Panc1 (cell line): ENCODE measurements around the gene SCN8A. TPM values are rescaled to one million over a fixed set of nuclear protein-coding genes. Genes with fewer than 3 reads are reported as not detected.

ENCODE experiments used
- ATAC-seq: fragments of 200-7000 bp; cut with Tn5 transposase; 2 replicates; pipeline ENCODE4 v1.9.1; 2020; ENCODE audit warnings: mild to moderate bottlenecking, moderate library complexity
- BruUV-seq: library from RNA; stranded (reverse); fragments of 400-500 nt; replicated peaks from 2 replicates; lab custom pipeline; 2021; lab: Mats Ljungman, UMichigan
- CTCF ChIA-PET: fragments of 300-600 bp; sonication (Branson Sonifier 250); formaldehyde crosslinking; loops from one replicate; lab custom pipeline; 2022; ENCODE audit warnings: antibody characterized with exemption; lab: Charles Lee
- POLR2A ChIA-PET: fragments of 300-600 bp; sonication (Branson Sonifier 250); formaldehyde crosslinking; loops from one replicate; lab custom pipeline; 2022; ENCODE audit warnings: antibody characterized with exemption; lab: Charles Lee
- DNase-seq: peaks from one replicate; pipeline ENCODE4 v3.0.0-alpha.2; 2010; ENCODE audit warnings: low read depth, low spot score
- H3K27ac ChIP-seq: 2 replicates; pipeline ENCODE4 v1.5.1; 2011; ENCODE audit warnings: mild to moderate bottlenecking, low read length, inconsistent platforms
- H3K27me3 ChIP-seq: fragments of 200-500 bp; sonication (Bioruptor generic); 2 replicates; pipeline ENCODE4 v1.6.0; 2014; ENCODE audit warnings: low read length, inconsistent platforms; ENCODE audit not compliant: control insufficient read depth, insufficient read depth
- H3K36me3 ChIP-seq: fragments of 200-500 bp; sonication (Bioruptor generic); 2 replicates; pipeline ENCODE4 v1.5.1; 2014; ENCODE audit warnings: inconsistent platforms, mild to moderate bottlenecking, low read length, moderate library complexity; ENCODE audit not compliant: control insufficient read depth, insufficient read depth
- H3K4me1 ChIP-seq: 2 replicates; pipeline ENCODE4 v1.5.1; 2011; ENCODE audit warnings: inconsistent platforms, mild to moderate bottlenecking, low read length, moderate library complexity; ENCODE audit not compliant: control insufficient read depth, insufficient read depth
- H3K4me3 ChIP-seq, 2 experiments: 2 replicates each; pipeline ENCODE4 v1.5.1; 2011 to 2012; ENCODE audit warnings: low read depth in 2 of 2, low read length in 2 of 2, mild to moderate bottlenecking in 2 of 2, inconsistent platforms in 1 of 2, moderate library complexity in 1 of 2
- H3K9me3 ChIP-seq: fragments of 200-500 bp; sonication (Bioruptor generic); 2 replicates; pipeline ENCODE4 v1.5.1; 2014; ENCODE audit warnings: low read depth, mild to moderate bottlenecking, inconsistent platforms, low read length, moderate library complexity; ENCODE audit not compliant: control insufficient read depth, insufficient read depth
- POLR2AphosphoS5 ChIP-seq: IDR thresholded peaks from 2 replicates; pipeline ENCODE4 v1.6.1; 2012; ENCODE audit warnings: mild to moderate bottlenecking, low read depth, low read length, moderate library complexity
- SIN3A ChIP-seq: IDR thresholded peaks from 2 replicates; pipeline ENCODE4 v1.6.1; 2012; ENCODE audit warnings: low read depth, mild to moderate bottlenecking, low read length, moderate library complexity, borderline replicate concordance; ENCODE audit not compliant: insufficient read depth
- TCF7L2 ChIP-seq: IDR thresholded peaks from 2 replicates; pipeline ENCODE4 v1.6.1; 2011; ENCODE audit warnings: mild to moderate bottlenecking, low read depth, low read length, inconsistent platforms
- in situ Hi-C: cut with HindIII; loops from 2 replicates; pipeline ENCODE4 v1.10.0; 2016; ENCODE audit warnings: low sequenced_read_pairs, low pct_unique_long_range_greater_than_20kb
- intact Hi-C: fragments of 100-400 bp; cut with micrococcal nuclease; formaldehyde crosslinking; loops from one replicate; pipeline ENCODE4 v1.10.0; 2022; ENCODE audit not compliant: unreplicated experiment
- total RNA-seq: library from RNA; stranded (reverse); gene quantifications from one replicate; pipeline ENCODE4 v1.2.1, GENCODE V29; 2021; ENCODE audit not compliant: unreplicated experiment
- TF ChIP-seq, protein P1 (sequence below): fragments of 450-650 bp; IDR thresholded peaks from 2 replicates; pipeline ENCODE4 v1.5.1; 2017; ENCODE audit warnings: mild to moderate bottlenecking
- TF ChIP-seq, protein P2 (sequence below), 2 experiments: IDR thresholded peaks; 2 replicates each; pipeline ENCODE4 v1.6.1; 2011 to 2012; ENCODE audit warnings: low read depth in 2 of 2, control low read depth in 1 of 2, low read length in 1 of 2, mild to moderate bottlenecking in 1 of 2, moderate library complexity in 1 of 2; ENCODE audit not compliant: insufficient read depth in 1 of 2

Gene SCN8A
- total RNA-seq, 1 experiment from 2014 or later = 8.6 TPM

DNA sequence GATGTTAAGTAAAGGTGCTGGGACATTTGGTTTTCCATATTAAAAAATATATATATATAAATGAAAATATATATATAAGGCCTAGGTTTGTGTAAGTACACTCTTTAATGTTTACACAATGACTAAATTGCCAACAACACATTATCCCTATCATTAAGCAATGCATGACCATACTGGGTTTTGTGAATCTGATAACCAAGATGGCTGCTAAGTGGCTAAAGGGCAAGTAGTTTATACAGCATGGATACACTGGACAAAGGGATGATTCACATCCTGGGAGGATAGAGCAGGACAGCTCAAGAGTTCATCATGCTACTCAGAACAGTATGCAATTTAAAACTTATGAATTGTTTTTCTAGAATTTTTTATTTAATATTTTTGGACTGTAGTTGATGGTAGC, 168.1 kb downstream of the SCN8A start:
- no TSS peak for BruUV-seq
- H3K27me3 ChIP-seq = no peaks in the 10 kb centered on the region
- H3K4me3 ChIP-seq = no peak overlapping the region
- ATAC-seq (no peak), DNase-seq (no peak)
- POLR2A ChIA-PET = no interaction called here
- in situ Hi-C loops = no loop called here
- no peaks in the 10 kb centered on the region for H3K4me1 ChIP-seq
- TF ChIP-seq, protein P1, sequence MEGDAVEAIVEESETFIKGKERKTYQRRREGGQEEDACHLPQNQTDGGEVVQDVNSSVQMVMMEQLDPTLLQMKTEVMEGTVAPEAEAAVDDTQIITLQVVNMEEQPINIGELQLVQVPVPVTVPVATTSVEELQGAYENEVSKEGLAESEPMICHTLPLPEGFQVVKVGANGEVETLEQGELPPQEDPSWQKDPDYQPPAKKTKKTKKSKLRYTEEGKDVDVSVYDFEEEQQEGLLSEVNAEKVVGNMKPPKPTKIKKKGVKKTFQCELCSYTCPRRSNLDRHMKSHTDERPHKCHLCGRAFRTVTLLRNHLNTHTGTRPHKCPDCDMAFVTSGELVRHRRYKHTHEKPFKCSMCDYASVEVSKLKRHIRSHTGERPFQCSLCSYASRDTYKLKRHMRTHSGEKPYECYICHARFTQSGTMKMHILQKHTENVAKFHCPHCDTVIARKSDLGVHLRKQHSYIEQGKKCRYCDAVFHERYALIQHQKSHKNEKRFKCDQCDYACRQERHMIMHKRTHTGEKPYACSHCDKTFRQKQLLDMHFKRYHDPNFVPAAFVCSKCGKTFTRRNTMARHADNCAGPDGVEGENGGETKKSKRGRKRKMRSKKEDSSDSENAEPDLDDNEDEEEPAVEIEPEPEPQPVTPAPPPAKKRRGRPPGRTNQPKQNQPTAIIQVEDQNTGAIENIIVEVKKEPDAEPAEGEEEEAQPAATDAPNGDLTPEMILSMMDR = no peak
- TF ChIP-seq, protein P2, sequence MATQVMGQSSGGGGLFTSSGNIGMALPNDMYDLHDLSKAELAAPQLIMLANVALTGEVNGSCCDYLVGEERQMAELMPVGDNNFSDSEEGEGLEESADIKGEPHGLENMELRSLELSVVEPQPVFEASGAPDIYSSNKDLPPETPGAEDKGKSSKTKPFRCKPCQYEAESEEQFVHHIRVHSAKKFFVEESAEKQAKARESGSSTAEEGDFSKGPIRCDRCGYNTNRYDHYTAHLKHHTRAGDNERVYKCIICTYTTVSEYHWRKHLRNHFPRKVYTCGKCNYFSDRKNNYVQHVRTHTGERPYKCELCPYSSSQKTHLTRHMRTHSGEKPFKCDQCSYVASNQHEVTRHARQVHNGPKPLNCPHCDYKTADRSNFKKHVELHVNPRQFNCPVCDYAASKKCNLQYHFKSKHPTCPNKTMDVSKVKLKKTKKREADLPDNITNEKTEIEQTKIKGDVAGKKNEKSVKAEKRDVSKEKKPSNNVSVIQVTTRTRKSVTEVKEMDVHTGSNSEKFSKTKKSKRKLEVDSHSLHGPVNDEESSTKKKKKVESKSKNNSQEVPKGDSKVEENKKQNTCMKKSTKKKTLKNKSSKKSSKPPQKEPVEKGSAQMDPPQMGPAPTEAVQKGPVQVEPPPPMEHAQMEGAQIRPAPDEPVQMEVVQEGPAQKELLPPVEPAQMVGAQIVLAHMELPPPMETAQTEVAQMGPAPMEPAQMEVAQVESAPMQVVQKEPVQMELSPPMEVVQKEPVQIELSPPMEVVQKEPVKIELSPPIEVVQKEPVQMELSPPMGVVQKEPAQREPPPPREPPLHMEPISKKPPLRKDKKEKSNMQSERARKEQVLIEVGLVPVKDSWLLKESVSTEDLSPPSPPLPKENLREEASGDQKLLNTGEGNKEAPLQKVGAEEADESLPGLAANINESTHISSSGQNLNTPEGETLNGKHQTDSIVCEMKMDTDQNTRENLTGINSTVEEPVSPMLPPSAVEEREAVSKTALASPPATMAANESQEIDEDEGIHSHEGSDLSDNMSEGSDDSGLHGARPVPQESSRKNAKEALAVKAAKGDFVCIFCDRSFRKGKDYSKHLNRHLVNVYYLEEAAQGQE (IDR thresholded peaks at IDR 0.05; ENCODE audit: insufficient read depth in 1 of 2, low read depth in 2 of 2, low read length in 1 of 2) = no peak
- no peak for TF ChIP-seq POLR2AphosphoS5
- TF ChIP-seq TCF7L2 = no peak
- H3K9me3 ChIP-seq = no peaks in the 10 kb centered on the region
- CTCF ChIA-PET = no interaction called here
- intact Hi-C loops = no loop called here
- H3K27ac ChIP-seq = no peak overlapping the region
- H3K36me3 ChIP-seq = no peaks in the 10 kb centered on the region

DNA sequence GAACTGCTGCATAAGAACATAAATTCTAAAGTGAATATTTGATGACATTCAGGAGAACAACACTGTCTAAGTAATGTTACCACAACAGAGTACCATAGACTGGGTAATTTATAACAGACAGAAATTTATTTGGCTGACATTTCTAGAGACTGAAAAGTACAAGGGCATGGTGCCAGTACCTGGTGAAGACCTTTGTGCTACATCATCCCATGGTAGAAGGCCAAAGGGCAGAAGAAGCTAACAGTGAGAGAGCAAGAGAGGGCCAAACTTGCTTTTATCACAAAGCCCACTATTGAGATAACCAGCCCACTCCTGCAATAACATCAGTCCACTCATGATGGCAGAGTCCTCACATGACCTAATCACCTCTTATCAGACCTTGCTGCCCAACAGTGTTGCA, 168.7 kb downstream of the SCN8A start:
- no peak for DNase-seq
- ChIA-PET POLR2A (interaction anchor here (0.5 kb wide), 1 partner anchor 1045 kb away, joined by 6 read pairs; no protein-coding TSS in a partner anchor), CTCF (no interaction called here)
- H3K27ac ChIP-seq = no peak overlapping the region
- no peak for ATAC-seq
- H3K36me3 ChIP-seq = no peaks in the 10 kb centered on the region
- TF ChIP-seq, protein P1 = no peak
- no peak for TF ChIP-seq POLR2AphosphoS5
- no peak for TF ChIP-seq SIN3A
- TF ChIP-seq, protein P2 (IDR thresholded peaks at IDR 0.05; ENCODE audit: insufficient read depth in 1 of 2, low read depth in 2 of 2, low read length in 1 of 2) = no peak
- no peak for TF ChIP-seq TCF7L2
- no TSS peak for BruUV-seq
- intact Hi-C loops = no loop called here
- no peaks in the 10 kb centered on the region for H3K27me3 ChIP-seq
- no peaks in the 10 kb centered on the region for H3K9me3 ChIP-seq
- H3K4me3 ChIP-seq = no peak overlapping the region
- H3K4me1 ChIP-seq = no peaks in the 10 kb centered on the region
- in situ Hi-C loops = no loop called here
